Ishikawa (cell line): ENCODE results near the gene METTL25.

ENCODE experiments used
- CEBPB ChIP-seq: IDR thresholded peaks from 2 replicates; pipeline ENCODE4 v1.6.1; 2012
- CREB1 ChIP-seq: IDR thresholded peaks from 2 replicates; pipeline ENCODE4 v1.6.1; 2012; ENCODE audit warnings: low read depth
- EGR1 ChIP-seq: IDR thresholded peaks from 2 replicates; pipeline ENCODE4 v1.6.1; 2012
- EP300 ChIP-seq: IDR thresholded peaks from 2 replicates; pipeline ENCODE4 v1.6.1; 2012; ENCODE audit warnings: borderline replicate concordance
- FOXM1 ChIP-seq: IDR thresholded peaks from 2 replicates; pipeline ENCODE4 v1.6.1; 2012; ENCODE audit warnings: low read depth, borderline replicate concordance
- MAX ChIP-seq: IDR thresholded peaks from 2 replicates; pipeline ENCODE4 v1.6.1; 2012
- NFIC ChIP-seq: IDR thresholded peaks from 2 replicates; pipeline ENCODE4 v1.6.1; 2012
- RAD21 ChIP-seq: IDR thresholded peaks from 2 replicates; pipeline ENCODE4 v1.6.1; 2012; ENCODE audit warnings: low read depth
- REST ChIP-seq: IDR thresholded peaks from 2 replicates; pipeline ENCODE4 v1.6.1; 2012; ENCODE audit warnings: low read depth, mild to moderate bottlenecking
- TAF1 ChIP-seq: IDR thresholded peaks from 2 replicates; pipeline ENCODE4 v1.6.1; 2012; ENCODE audit warnings: low read depth, mild to moderate bottlenecking
- TCF12 ChIP-seq: IDR thresholded peaks from 2 replicates; pipeline ENCODE4 v1.6.1; 2012; ENCODE audit warnings: low read depth
- TEAD4 ChIP-seq: IDR thresholded peaks from 2 replicates; pipeline ENCODE4 v1.6.1; 2012
- YY1 ChIP-seq: IDR thresholded peaks from 2 replicates; pipeline ENCODE4 v1.6.1; 2012; ENCODE audit warnings: low read depth
- ZBTB7A ChIP-seq: IDR thresholded peaks from 2 replicates; pipeline ENCODE4 v1.6.1; 2012; ENCODE audit warnings: low read depth
- TF ChIP-seq, protein P1 (sequence below): IDR thresholded peaks from 2 replicates; pipeline ENCODE4 v1.6.1; 2012

METTL25 gene

DNA sequence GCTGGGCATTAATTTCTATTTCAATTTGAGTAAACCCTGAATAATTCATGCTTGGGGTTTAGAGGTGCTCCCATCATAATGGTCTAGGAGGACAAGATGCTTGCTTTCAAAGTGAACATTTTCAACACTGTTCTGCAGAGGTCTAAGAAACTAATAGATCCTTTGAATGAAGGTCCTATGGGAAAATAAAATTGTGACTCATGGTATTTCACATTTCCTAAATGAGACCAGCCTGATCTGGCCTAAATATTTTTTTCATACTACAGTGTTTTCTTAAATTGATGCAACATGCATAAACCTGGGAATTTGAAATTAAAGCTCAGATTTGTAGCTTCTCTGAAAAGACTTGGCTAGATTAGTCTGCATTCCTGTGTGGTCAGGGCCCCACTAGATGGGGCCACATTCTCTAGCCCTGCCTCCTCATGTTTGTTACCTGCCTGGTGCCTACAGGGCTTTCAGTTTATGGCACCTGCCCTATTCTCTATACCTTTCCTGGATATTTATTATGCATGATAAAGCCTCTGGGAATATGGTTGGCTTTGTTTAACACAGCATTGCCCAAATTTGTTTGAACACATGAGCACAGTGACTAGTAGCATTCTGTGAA is 112.7 kb downstream of the METTL25 start:
- TF ChIP-seq, protein P1, sequence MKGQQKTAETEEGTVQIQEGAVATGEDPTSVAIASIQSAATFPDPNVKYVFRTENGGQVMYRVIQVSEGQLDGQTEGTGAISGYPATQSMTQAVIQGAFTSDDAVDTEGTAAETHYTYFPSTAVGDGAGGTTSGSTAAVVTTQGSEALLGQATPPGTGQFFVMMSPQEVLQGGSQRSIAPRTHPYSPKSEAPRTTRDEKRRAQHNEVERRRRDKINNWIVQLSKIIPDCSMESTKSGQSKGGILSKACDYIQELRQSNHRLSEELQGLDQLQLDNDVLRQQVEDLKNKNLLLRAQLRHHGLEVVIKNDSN: no peak
- TF ChIP-seq TAF1 (no peak), TCF12 (no peak), CEBPB (no peak), REST (no peak), EP300 (no peak), MAX (no peak), ZBTB7A (no peak), YY1 (no peak), RAD21 (no peak), NFIC (no peak), TEAD4 (no peak), CREB1 (no peak), FOXM1 (no peak), EGR1 (no peak)

GRCh38 chr12:82473111-82473754 is 114.9 kb downstream of the METTL25 start:
- TF ChIP-seq RAD21: no peak
- no peak for TF ChIP-seq EGR1
- TF ChIP-seq NFIC: no peak
- no peak for TF ChIP-seq TAF1
- no peak for TF ChIP-seq ZBTB7A
- no peak for TF ChIP-seq TEAD4
- no peak for TF ChIP-seq FOXM1
- no peak for TF ChIP-seq TCF12
- no peak for TF ChIP-seq EP300
- no peak for TF ChIP-seq CREB1

- TF ChIP-seq REST: no peak
- no peak for TF ChIP-seq TAF1
- TF ChIP-seq EGR1: no peak
- no peak for TF ChIP-seq MAX
- no peak for TF ChIP-seq NFIC
- TF ChIP-seq EP300: no peak
- TF ChIP-seq FOXM1: no peak
- TF ChIP-seq, protein P1: no peak
- TF ChIP-seq CEBPB: no peak
- no peak for TF ChIP-seq CREB1
- no peak for TF ChIP-seq ZBTB7A
Observed at GRCh38 chr12:82474181-82474797, 116.0 kb downstream of the METTL25 start.

GRCh38 chr12:82474798-82475184 is 116.5 kb downstream of the METTL25 start:
- TF ChIP-seq TAF1: no peak
- no peak for TF ChIP-seq EP300
- TF ChIP-seq EGR1: no peak
- no peak for TF ChIP-seq TCF12
- TF ChIP-seq NFIC: no peak
- no peak for TF ChIP-seq REST
- TF ChIP-seq CREB1: no peak
- TF ChIP-seq CEBPB: no peak
- no peak for TF ChIP-seq RAD21
- no peak for TF ChIP-seq MAX
- TF ChIP-seq, protein P1: no peak
- TF ChIP-seq YY1: no peak
- no peak for TF ChIP-seq ZBTB7A
- TF ChIP-seq TEAD4: no peak
- TF ChIP-seq FOXM1: no peak
